Transverse colon (tissue), 4 donors: Measurements from ENCODE around the gene FOXP1. TPM values are rescaled to one million over a fixed set of nuclear protein-coding genes. Genes with fewer than 3 reads are reported as not detected.

Experiments
- DNase-seq: peaks from one replicate; pipeline ENCODE4 v3.0.0-alpha.2; 2019
- H3K27ac ChIP-seq, 4 donors: fragments of 200-600 bp; sonication (generic); 2 replicates each; pipeline ENCODE4 v1.5.1; 2016 to 2018; ENCODE audit warnings: inconsistent platforms in 4 of 4
- H3K27me3 ChIP-seq: fragments of 200-600 bp; sonication (generic); 2 replicates; pipeline ENCODE4 v1.5.1; 2017; ENCODE audit warnings: inconsistent platforms
- H3K36me3 ChIP-seq, 4 donors: fragments of 200-600 bp; sonication (generic); 2 replicates each; pipeline ENCODE4 v1.5.1; 2017 to 2019; ENCODE audit warnings: inconsistent platforms in 4 of 4
- H3K4me1 ChIP-seq, 4 donors: fragments of 200-600 bp; sonication (generic); 2 replicates each; pipeline ENCODE4 v1.5.1; 2017 to 2020; ENCODE audit warnings: inconsistent platforms in 4 of 4
- H3K4me3 ChIP-seq, 4 donors: fragments of 200-600 bp; sonication (generic); 1 replicate in 1 of 4; 2 replicates in 3 of 4; pipeline versions ENCODE4 v1.5.1 to v1.6.1; 2017 to 2019; ENCODE audit warnings: inconsistent platforms in 4 of 4
- H3K9me3 ChIP-seq, 2 donors: fragments of 200-600 bp; sonication (generic); 2 replicates each; pipeline ENCODE4 v1.5.1; 2017 to 2019; ENCODE audit warnings: inconsistent platforms in 2 of 2
- EP300 ChIP-seq: sonication (generic); formaldehyde crosslinking; IDR thresholded peaks from one replicate; pipeline ENCODE4 v1.6.1; 2017; ENCODE audit warnings: antibody characterized with exemption, low read depth
- POLR2A ChIP-seq: fragments of 450-650 bp; IDR thresholded peaks from one replicate; pipeline ENCODE4 v1.6.1; 2016; ENCODE audit warnings: antibody characterized with exemption, mild to moderate bottlenecking, moderate library complexity
- POLR2AphosphoS5 ChIP-seq, 3 donors: sonication (generic); formaldehyde crosslinking; IDR thresholded peaks; one replicate each; pipeline ENCODE4 v1.6.1; 2016; ENCODE audit warnings: antibody characterized with exemption in 3 of 3
- WGBS, 2 donors: methylation state at CpG; one replicate each; pipeline ENCODE4 v1.1.5; 2018; ENCODE audit warnings: low coverage in 1 of 2; 5-methylcytosine and 5-hydroxymethylcytosine counted together
- in situ Hi-C, 4 donors: fragments of 200-750 bp; cut with MboI; loops; one replicate each; pipeline versions ENCODE4 v1.15.0 to v1.15.1; 2017; ENCODE audit warnings: low sequenced_read_pairs in 3 of 4, low pct_ligation_motif_present in 1 of 4, low pct_unique_long_range_greater_than_20kb in 1 of 4
- intact Hi-C: fragments of 100-400 bp; cut with DNase I; formaldehyde crosslinking; loops from one replicate; pipeline ENCODE4 v1.15.1; 2023; ENCODE audit warnings: low total_unique reads
- total RNA-seq, 4 donors: library from RNA; depleted of rRNA; stranded (reverse); fragments of >200 nt; gene quantifications; one replicate each; pipeline ENCODE4 v1.1.0, GENCODE V29; 2016
- TF ChIP-seq, protein P1 (sequence below), 5 experiments: fragments of 200-600 bp in 3 of 5; fragments of 450-650 bp in 2 of 5; sonication (generic) in 3 of 5; IDR thresholded peaks; 1 replicate in 2 of 5; 2 replicates in 3 of 5; pipeline ENCODE4 v1.5.1; 2016 to 2017; ENCODE audit warnings: antibody characterized with exemption in 5 of 5, inconsistent platforms in 3 of 5, mild to moderate bottlenecking in 2 of 5, moderate library complexity in 1 of 5

The FOXP1 gene
- total RNA-seq, 4 donors from 2014 or later = 102 to 260 (median 150) TPM

DNA sequence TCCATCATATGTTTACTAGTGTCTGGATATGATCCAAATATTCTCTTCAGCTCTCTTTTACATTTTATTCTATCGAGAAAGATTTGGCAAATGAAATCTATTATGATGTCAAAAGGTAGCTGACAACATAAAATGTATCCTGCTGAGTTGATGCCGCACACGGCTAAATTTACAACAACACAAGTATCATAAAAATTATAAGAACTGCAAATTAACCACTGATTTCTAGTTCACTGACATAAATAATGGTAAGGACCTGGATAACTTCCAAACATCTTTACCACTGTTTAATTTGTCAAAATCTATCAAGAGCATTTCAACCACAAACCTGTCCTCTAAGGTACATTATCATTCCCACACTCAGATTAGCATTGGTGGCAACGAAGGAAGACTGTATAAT, 244.5 kb downstream of the FOXP1 start:
- peaks cover 0 to 3% of the 10 kb centered on the region in 2 donors for H3K9me3 ChIP-seq
- no peaks in the 10 kb centered on the region for H3K4me1 ChIP-seq
- no peak overlapping the region for H3K4me3 ChIP-seq
- H3K27me3 ChIP-seq = no peaks in the 10 kb centered on the region
- WGBS, 2 donors = 66 to 81% methylated on average over 3 to 4 of the region's 4 CpGs
- in situ Hi-C loops = no loop called here
- intact Hi-C loops = no loop called here
- no peaks in the 10 kb centered on the region for H3K36me3 ChIP-seq
- no peak overlapping the region for H3K27ac ChIP-seq
- TF ChIP-seq, protein P1, sequence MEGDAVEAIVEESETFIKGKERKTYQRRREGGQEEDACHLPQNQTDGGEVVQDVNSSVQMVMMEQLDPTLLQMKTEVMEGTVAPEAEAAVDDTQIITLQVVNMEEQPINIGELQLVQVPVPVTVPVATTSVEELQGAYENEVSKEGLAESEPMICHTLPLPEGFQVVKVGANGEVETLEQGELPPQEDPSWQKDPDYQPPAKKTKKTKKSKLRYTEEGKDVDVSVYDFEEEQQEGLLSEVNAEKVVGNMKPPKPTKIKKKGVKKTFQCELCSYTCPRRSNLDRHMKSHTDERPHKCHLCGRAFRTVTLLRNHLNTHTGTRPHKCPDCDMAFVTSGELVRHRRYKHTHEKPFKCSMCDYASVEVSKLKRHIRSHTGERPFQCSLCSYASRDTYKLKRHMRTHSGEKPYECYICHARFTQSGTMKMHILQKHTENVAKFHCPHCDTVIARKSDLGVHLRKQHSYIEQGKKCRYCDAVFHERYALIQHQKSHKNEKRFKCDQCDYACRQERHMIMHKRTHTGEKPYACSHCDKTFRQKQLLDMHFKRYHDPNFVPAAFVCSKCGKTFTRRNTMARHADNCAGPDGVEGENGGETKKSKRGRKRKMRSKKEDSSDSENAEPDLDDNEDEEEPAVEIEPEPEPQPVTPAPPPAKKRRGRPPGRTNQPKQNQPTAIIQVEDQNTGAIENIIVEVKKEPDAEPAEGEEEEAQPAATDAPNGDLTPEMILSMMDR (IDR thresholded peaks at IDR 0.05) = no peak
- no peak for TF ChIP-seq POLR2A
- no peak for DNase-seq

DNA sequence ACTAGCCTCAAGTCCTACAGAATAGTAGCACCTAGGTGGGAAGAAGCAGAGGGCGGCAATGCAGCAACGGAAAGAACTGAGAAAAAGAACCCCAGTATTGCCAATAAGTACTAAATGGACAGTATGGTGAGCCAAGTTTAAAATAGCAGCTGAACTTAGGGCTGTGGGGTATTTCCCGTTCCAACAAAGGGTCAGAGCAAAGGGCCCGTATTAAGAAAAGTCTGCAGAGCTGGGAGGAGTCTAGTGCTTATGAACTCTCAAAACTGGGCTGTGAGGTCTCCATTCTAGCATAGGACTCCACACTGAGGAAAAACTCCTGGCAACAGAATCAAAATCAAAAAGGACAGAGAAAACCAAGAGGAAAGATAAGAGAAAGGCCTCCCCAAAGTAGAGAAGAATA, 250.7 kb downstream of the FOXP1 start:
- in situ Hi-C loops (no loop called here), intact Hi-C loops (no loop called here)
- no peak for TF ChIP-seq POLR2A
- no peak for TF ChIP-seq EP300
- no peak for TF ChIP-seq POLR2AphosphoS5 (IDR thresholded peaks at IDR 0.05)
- TF ChIP-seq, protein P1 (IDR thresholded peaks at IDR 0.05) = no peak
- peaks cover 0 to 3% of the 10 kb centered on the region in 2 donors for H3K9me3 ChIP-seq
- WGBS, 2 donors = 91 to 97% methylated on average over 4 of the region's 4 CpGs
- DNase-seq = no peak
- H3K4me3 ChIP-seq = no peak overlapping the region
- H3K36me3 ChIP-seq = peaks cover 0 to 3% (median 0%) of the 10 kb centered on the region in 4 donors
- H3K27me3 ChIP-seq = no peaks in the 10 kb centered on the region
- H3K4me1 ChIP-seq = no peaks in the 10 kb centered on the region
- no peak overlapping the region for H3K27ac ChIP-seq

DNA sequence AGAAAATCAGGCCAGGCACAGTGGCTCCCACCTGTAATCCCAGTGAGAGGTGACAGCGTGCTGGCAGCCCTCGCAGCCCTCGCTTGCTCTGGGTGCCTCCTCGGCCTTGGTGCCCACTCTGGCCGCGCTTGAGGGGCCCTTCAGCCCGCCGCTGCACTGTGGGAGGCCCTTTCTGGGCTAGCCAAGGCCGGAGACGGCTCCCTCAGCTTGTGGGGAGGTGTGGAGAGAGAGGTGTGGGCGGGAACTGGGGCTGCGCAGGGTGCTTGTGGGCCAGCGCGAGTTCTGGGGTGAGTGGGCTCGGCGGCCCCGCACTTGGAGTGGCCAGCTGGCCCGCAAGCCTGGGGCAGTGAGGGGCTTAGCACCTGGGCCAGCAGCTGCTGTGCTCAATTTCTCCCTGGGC, 252.6 kb downstream of the FOXP1 start:
- in situ Hi-C loops (no loop called here), intact Hi-C loops (no loop called here)
- no peak for DNase-seq
- Histone ChIP-seq H3K4me3 (no peak overlapping the region), H3K9me3 (peaks cover 0 to 3% of the 10 kb centered on the region in 2 donors), H3K36me3 (peaks cover 0 to 3% (median 0%) of the 10 kb centered on the region in 4 donors), H3K27ac (no peak overlapping the region), H3K4me1 (peaks cover 0 to 11% (median 9%) of the 10 kb centered on the region in 4 donors), H3K27me3 (no peaks in the 10 kb centered on the region)
- TF ChIP-seq, protein P1 (IDR thresholded peaks at IDR 0.05) = no peak
- TF ChIP-seq EP300 = no peak
- no peak for TF ChIP-seq POLR2A
- no peak for TF ChIP-seq POLR2AphosphoS5 (IDR thresholded peaks at IDR 0.05)
- WGBS, 2 donors = 89% methylated on average over 15 of the region's 18 CpGs; no CpG with 5 or more reads in 1 of the 2 donors

DNA sequence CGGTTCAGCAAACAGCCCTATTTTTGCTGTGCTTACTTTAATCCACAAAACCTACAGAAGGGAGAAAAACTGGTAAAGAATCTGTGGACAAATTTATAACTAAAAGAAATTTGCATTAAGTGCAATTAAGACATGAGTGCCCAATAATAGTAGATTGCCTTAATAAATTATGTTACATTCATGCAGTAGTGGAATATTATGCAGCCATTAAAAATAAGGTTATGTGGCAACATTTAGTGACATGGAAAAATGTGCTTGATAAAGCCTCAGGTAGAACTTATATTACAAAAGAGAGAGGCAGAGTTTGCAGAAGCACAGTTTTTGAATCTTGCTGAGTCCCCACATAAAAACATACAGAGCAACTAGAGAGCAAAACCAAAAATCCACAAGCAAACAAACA, 253.0 kb downstream of the FOXP1 start:
- H3K4me1 ChIP-seq = peaks cover 0 to 15% (median 13%) of the 10 kb centered on the region in 4 donors
- no peak for DNase-seq
- intact Hi-C loops = no loop called here
- H3K36me3 ChIP-seq = peaks cover 0 to 3% (median 0%) of the 10 kb centered on the region in 4 donors
- in situ Hi-C loops = no loop called here
- 95 to 100% methylated on average over 1 of the region's 1 CpG for WGBS, 2 donors
- no peak overlapping the region for H3K27ac ChIP-seq
- H3K9me3 ChIP-seq = peaks cover 0 to 3% of the 10 kb centered on the region in 2 donors
- no peak for TF ChIP-seq EP300
- TF ChIP-seq POLR2AphosphoS5 (IDR thresholded peaks at IDR 0.05) = no peak
- TF ChIP-seq, protein P1 (IDR thresholded peaks at IDR 0.05) = no peak
- TF ChIP-seq POLR2A = no peak
- no peaks in the 10 kb centered on the region for H3K27me3 ChIP-seq
- H3K4me3 ChIP-seq = no peak overlapping the region
